Measurements from ENCODE around the gene OSBPL10. TPM values are rescaled to one million over a fixed set of nuclear protein-coding genes. Genes with fewer than 3 reads are reported as not detected.

The OSBPL10 gene
- total RNA-seq, 1 donor from 2014 or later = 3.8 TPM

GRCh38 chr3:31947162-31947561 lies 33.9 kb downstream of the OSBPL10 start:
- DNase-seq = no peak
- Mint-ChIP-seq H3K27me3 (ENCODE audit: unreplicated experiment) (no peaks in the 10 kb centered on the region), H3K36me3 (ENCODE audit: unreplicated experiment) (peaks cover 10% of the 10 kb centered on the region), H3K4me1 (ENCODE audit: low read depth, unreplicated experiment) (peaks cover 5% of the 10 kb centered on the region), H3K9me3 (ENCODE audit: unreplicated experiment) (peaks cover 5% of the 10 kb centered on the region), H3K4me3 (ENCODE audit: unreplicated experiment) (no peak overlapping the region), H3K27ac (ENCODE audit: unreplicated experiment) (no peak overlapping the region)
- TF ChIP-seq CTCF (IDR thresholded peaks at IDR 0.05; ENCODE audit: partially characterized antibody, unreplicated experiment) = no peak

- no peak overlapping the region for H3K4me3 Mint-ChIP-seq (ENCODE audit: unreplicated experiment)
- H3K27ac Mint-ChIP-seq (ENCODE audit: unreplicated experiment) = no peak overlapping the region
- H3K27me3 Mint-ChIP-seq (ENCODE audit: unreplicated experiment) = no peaks in the 10 kb centered on the region
- peaks cover 10% of the 10 kb centered on the region for H3K36me3 Mint-ChIP-seq (ENCODE audit: unreplicated experiment)
- TF ChIP-seq CTCF (IDR thresholded peaks at IDR 0.05; ENCODE audit: partially characterized antibody, unreplicated experiment) = no peak
- no peak for DNase-seq
- peaks cover 5% of the 10 kb centered on the region for H3K9me3 Mint-ChIP-seq (ENCODE audit: unreplicated experiment)
- peaks cover 5% of the 10 kb centered on the region for H3K4me1 Mint-ChIP-seq (ENCODE audit: low read depth, unreplicated experiment)
These were observed 34.5 kb downstream of the OSBPL10 start for GRCh38 chr3:31946484-31947081.

- no peak overlapping the region for H3K4me3 Mint-ChIP-seq (ENCODE audit: unreplicated experiment)
- no peak for TF ChIP-seq CTCF (IDR thresholded peaks at IDR 0.05; ENCODE audit: partially characterized antibody, unreplicated experiment)
- H3K27ac Mint-ChIP-seq (ENCODE audit: unreplicated experiment) = no peak overlapping the region
- peaks cover 5% of the 10 kb centered on the region for H3K4me1 Mint-ChIP-seq (ENCODE audit: low read depth, unreplicated experiment)
- H3K27me3 Mint-ChIP-seq (ENCODE audit: unreplicated experiment) = no peaks in the 10 kb centered on the region
- H3K36me3 Mint-ChIP-seq (ENCODE audit: unreplicated experiment) = peaks cover 8% of the 10 kb centered on the region
- peaks cover 3% of the 10 kb centered on the region for H3K9me3 Mint-ChIP-seq (ENCODE audit: unreplicated experiment)
- DNase-seq = no peak
These were observed 35.4 kb downstream of the OSBPL10 start for GRCh38 chr3:31945738-31946052.

- H3K27ac Mint-ChIP-seq (ENCODE audit: unreplicated experiment) = no peak overlapping the region
- H3K27me3 Mint-ChIP-seq (ENCODE audit: unreplicated experiment) = no peaks in the 10 kb centered on the region
- peaks cover 5% of the 10 kb centered on the region for H3K36me3 Mint-ChIP-seq (ENCODE audit: unreplicated experiment)
- H3K4me1 Mint-ChIP-seq (ENCODE audit: low read depth, unreplicated experiment) = peaks cover 5% of the 10 kb centered on the region
- DNase-seq = no peak
- H3K4me3 Mint-ChIP-seq (ENCODE audit: unreplicated experiment) = no peak overlapping the region
- peaks cover 3% of the 10 kb centered on the region for H3K9me3 Mint-ChIP-seq (ENCODE audit: unreplicated experiment)
- no peak for TF ChIP-seq CTCF (IDR thresholded peaks at IDR 0.05; ENCODE audit: partially characterized antibody, unreplicated experiment)
These were observed 38.0 kb downstream of the OSBPL10 start for GRCh38 chr3:31943041-31943440.

GRCh38 chr3:31942446-31942845 lies 38.6 kb downstream of the OSBPL10 start:
- no peak for TF ChIP-seq CTCF (IDR thresholded peaks at IDR 0.05; ENCODE audit: partially characterized antibody, unreplicated experiment)
- no peak overlapping the region for H3K4me3 Mint-ChIP-seq (ENCODE audit: unreplicated experiment)
- H3K27me3 Mint-ChIP-seq (ENCODE audit: unreplicated experiment) = no peaks in the 10 kb centered on the region
- no peak for DNase-seq
- H3K27ac Mint-ChIP-seq (ENCODE audit: unreplicated experiment) = no peak overlapping the region
- peaks cover 5% of the 10 kb centered on the region for H3K36me3 Mint-ChIP-seq (ENCODE audit: unreplicated experiment)
- H3K9me3 Mint-ChIP-seq (ENCODE audit: unreplicated experiment) = peaks cover 3% of the 10 kb centered on the region
- peaks cover 4% of the 10 kb centered on the region for H3K4me1 Mint-ChIP-seq (ENCODE audit: low read depth, unreplicated experiment)

All from glutamatergic neuron (in vitro differentiated cells).